PC-3 (cell line): ENCODE results near the gene EIF4E1B. TPM values are rescaled to one million over a fixed set of nuclear protein-coding genes. Genes with fewer than 3 reads are reported as not detected.

ENCODE experiments used
- ATAC-seq: fragments of 200-7000 bp; cut with Tn5 transposase; 2 replicates; pipeline ENCODE4 v1.9.1; 2020; ENCODE audit warnings: mild to moderate bottlenecking, moderate library complexity
- BruUV-seq: library from RNA; stranded (reverse); fragments of 400-500 nt; replicated peaks from 2 replicates; lab custom pipeline; 2021; lab: Mats Ljungman, UMichigan
- CTCF ChIA-PET: fragments of 300-600 bp; sonication (Branson Sonifier 250); formaldehyde crosslinking; loops from one replicate; lab custom pipeline; 2022; ENCODE audit warnings: antibody characterized with exemption; lab: Charles Lee
- POLR2A ChIA-PET: fragments of 300-600 bp; sonication (Branson Sonifier 250); formaldehyde crosslinking; loops from one replicate; lab custom pipeline; 2022; ENCODE audit warnings: antibody characterized with exemption; ENCODE audit not compliant: unreplicated experiment; lab: Charles Lee
- DNase-seq: peaks from one replicate; pipeline ENCODE4 v3.0.0-alpha.2; 2015
- H2AFZ ChIP-seq: fragments of 300-600 bp; sonication (generic); 2 replicates; pipeline ENCODE4 v1.6.0; 2016; ENCODE audit warnings: antibody characterized with exemption, low read length
- H3F3A ChIP-seq: fragments of 300-600 bp; sonication (generic); one replicate; pipeline ENCODE4 v1.6.0; 2017; ENCODE audit warnings: antibody characterized with exemption, low read length, control low read depth, mild to moderate bottlenecking; ENCODE audit not compliant: unreplicated experiment
- H3K27ac ChIP-seq: fragments of 300-600 bp; sonication (generic); 2 replicates; pipeline ENCODE4 v1.5.1; 2016; ENCODE audit warnings: mild to moderate bottlenecking, low read length
- H3K27me3 ChIP-seq: fragments of 300-600 bp; sonication (generic); 2 replicates; pipeline ENCODE4 v1.6.1; 2016; ENCODE audit warnings: low read length, mixed read lengths
- H3K36me3 ChIP-seq: fragments of 300-600 bp; sonication (generic); 2 replicates; pipeline ENCODE4 v1.6.1; 2016; ENCODE audit warnings: low read depth, mixed run types, low read length, mixed read lengths
- H3K4me1 ChIP-seq: fragments of 300-600 bp; sonication (generic); 2 replicates; pipeline ENCODE4 v1.5.1; 2016; ENCODE audit warnings: low read length; ENCODE audit not compliant: insufficient read depth
- H3K4me2 ChIP-seq: fragments of 300-600 bp; sonication (generic); 2 replicates; pipeline ENCODE4 v1.6.0; 2016; ENCODE audit warnings: low read length
- H3K4me3 ChIP-seq: fragments of 300-600 bp; sonication (generic); 2 replicates; pipeline ENCODE4 v1.5.1; 2016; ENCODE audit warnings: mild to moderate bottlenecking, low read length, mixed read lengths
- H3K79me2 ChIP-seq: fragments of 300-600 bp; sonication (generic); 2 replicates; pipeline ENCODE4 v1.6.1; 2017; ENCODE audit warnings: low read length, mixed read lengths
- H3K9ac ChIP-seq: fragments of 300-600 bp; sonication (generic); 2 replicates; pipeline ENCODE4 v1.6.0; 2016; ENCODE audit warnings: mild to moderate bottlenecking, low read length
- H3K9me2 ChIP-seq: fragments of 300-600 bp; sonication (generic); replicated peaks from 2 replicates; pipeline ENCODE4 v1.6.1; 2016; ENCODE audit warnings: mixed run types, low read length, mixed read lengths
- H3K9me3 ChIP-seq: fragments of 300-600 bp; sonication (generic); 2 replicates; pipeline ENCODE4 v1.6.1; 2016; ENCODE audit warnings: low read length, mixed read lengths
- H4K20me1 ChIP-seq: fragments of 300-600 bp; sonication (generic); 2 replicates; pipeline ENCODE4 v1.6.1; 2016; ENCODE audit warnings: low read length, mixed read lengths
- EZH2 ChIP-seq: fragments of 300-600 bp; sonication (generic); IDR thresholded peaks from one replicate; pipeline ENCODE4 v1.6.1; 2017; ENCODE audit warnings: antibody characterized with exemption, mild to moderate bottlenecking, low read length; ENCODE audit not compliant: unreplicated experiment
- EZH2phosphoT487 ChIP-seq: fragments of 300-600 bp; sonication (generic); IDR thresholded peaks from 2 replicates; pipeline ENCODE4 v1.6.1; 2018; ENCODE audit warnings: mild to moderate bottlenecking, antibody characterized with exemption, low read length, borderline replicate concordance
- intact Hi-C: fragments of 100-400 bp; cut with micrococcal nuclease; formaldehyde crosslinking; loops from 2 replicates; pipeline ENCODE4 v1.9.0; 2023
- total RNA-seq: library from RNA; depleted of rRNA; stranded (reverse); fragments of >200 nt; gene quantifications from 2 replicates; pipeline ENCODE4 v1.2.3, GENCODE V29; 2014
- TF ChIP-seq, protein P1 (sequence below): fragments of 300-600 bp; sonication (generic); conservative IDR thresholded peaks from 2 replicates; pipeline ENCODE4 v1.5.1; 2017; ENCODE audit warnings: antibody characterized with exemption, low read depth, mild to moderate bottlenecking, low read length

EIF4E1B gene
- total RNA-seq, 1 experiment from 2014 or later: not detected

DNA sequence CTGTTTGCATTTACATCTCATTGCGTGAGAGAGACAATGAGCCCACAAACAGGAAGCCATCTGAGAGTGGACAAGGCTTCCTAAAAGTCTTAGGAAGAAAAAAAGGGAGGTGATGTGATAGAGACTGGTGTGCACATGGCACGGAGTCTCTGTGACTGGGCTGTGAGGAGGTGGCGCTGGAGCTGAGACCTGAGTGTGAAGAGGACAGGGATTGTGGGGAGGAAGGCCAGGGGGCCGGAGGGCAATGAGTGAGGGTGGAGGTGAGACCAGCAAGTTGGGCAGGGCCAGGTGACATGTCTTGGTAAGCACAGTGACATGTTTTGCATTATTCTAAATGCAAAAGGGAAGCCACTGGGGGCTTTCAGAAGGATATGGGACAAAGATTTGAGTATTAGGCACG, 61.9 kb downstream of the EIF4E1B start:
- Histone ChIP-seq H3K79me2 (no peaks in the 10 kb centered on the region), H3K27ac (no peak overlapping the region), H3K4me1 (no peaks in the 10 kb centered on the region; the same call in 1 of the 2 replicates), H3F3A (no peaks in the 10 kb centered on the region), H2AFZ (no peak overlapping the region), H3K9ac (no peak overlapping the region), H3K9me3 (no peaks in the 10 kb centered on the region), H3K36me3 (no peaks in the 10 kb centered on the region), H3K9me2 (no peaks in the 10 kb centered on the region), H3K4me2 (no peak overlapping the region), H4K20me1 (no peaks in the 10 kb centered on the region), H3K4me3 (no peak overlapping the region), H3K27me3 (peaks cover 31% of the 10 kb centered on the region)
- POLR2A ChIA-PET: no interaction called here
- intact Hi-C loops: no loop called here
- no TSS peak for BruUV-seq
- TF ChIP-seq EZH2phosphoT487: no peak
- TF ChIP-seq EZH2: no peak
- TF ChIP-seq, protein P1, sequence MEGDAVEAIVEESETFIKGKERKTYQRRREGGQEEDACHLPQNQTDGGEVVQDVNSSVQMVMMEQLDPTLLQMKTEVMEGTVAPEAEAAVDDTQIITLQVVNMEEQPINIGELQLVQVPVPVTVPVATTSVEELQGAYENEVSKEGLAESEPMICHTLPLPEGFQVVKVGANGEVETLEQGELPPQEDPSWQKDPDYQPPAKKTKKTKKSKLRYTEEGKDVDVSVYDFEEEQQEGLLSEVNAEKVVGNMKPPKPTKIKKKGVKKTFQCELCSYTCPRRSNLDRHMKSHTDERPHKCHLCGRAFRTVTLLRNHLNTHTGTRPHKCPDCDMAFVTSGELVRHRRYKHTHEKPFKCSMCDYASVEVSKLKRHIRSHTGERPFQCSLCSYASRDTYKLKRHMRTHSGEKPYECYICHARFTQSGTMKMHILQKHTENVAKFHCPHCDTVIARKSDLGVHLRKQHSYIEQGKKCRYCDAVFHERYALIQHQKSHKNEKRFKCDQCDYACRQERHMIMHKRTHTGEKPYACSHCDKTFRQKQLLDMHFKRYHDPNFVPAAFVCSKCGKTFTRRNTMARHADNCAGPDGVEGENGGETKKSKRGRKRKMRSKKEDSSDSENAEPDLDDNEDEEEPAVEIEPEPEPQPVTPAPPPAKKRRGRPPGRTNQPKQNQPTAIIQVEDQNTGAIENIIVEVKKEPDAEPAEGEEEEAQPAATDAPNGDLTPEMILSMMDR: no peak
- CTCF ChIA-PET: no interaction called here
- no peak for DNase-seq
- no peak for ATAC-seq

DNA sequence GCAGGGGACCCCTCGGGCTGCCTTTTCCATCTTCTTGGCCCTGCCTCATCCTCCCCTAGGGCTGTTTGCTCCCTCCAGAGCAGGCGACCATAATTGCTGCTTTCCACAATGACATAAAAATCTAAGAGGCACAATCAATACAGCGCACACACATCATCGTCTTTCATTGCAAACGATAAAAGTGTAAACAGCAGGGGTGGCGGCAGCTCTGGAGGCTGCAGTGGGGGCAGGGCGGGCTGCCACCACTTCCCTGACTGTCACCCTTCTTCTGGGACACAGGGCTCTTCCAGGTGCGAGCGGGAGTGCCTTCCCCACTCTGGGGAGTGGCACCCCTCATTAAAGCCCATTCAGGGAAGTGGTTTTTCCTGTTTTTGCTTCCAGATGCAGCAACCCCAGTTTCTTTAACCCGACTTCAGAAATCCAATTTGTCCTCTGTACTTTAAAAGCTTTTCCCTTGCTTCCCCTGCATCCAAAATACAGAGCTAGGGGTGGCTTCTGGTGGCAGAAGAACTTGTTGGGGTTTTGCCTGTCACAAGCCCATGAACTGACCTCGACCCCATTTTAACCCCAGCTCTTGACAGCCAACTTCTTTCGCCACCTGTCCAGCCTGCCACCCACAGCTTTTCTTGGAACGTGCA, 62.5 kb downstream of the EIF4E1B start:
- no peak overlapping the region for H3K9ac ChIP-seq
- H3K9me2 ChIP-seq: no peaks in the 10 kb centered on the region
- H2AFZ ChIP-seq: no peak overlapping the region
- H3K27ac ChIP-seq: no peak overlapping the region
- peak; percentile 25; the same call in 1 of the 2 replicates for ATAC-seq
- H4K20me1 ChIP-seq: no peaks in the 10 kb centered on the region
- no peak for DNase-seq
- H3K27me3 ChIP-seq: peaks cover 31% of the 10 kb centered on the region
- CTCF ChIA-PET: no interaction called here
- POLR2A ChIA-PET: no interaction called here
- TF ChIP-seq, protein P1: no peak
- TF ChIP-seq EZH2phosphoT487 (no peak), EZH2 (no peak)
- H3K4me1 ChIP-seq: no peaks in the 10 kb centered on the region; the same call in 1 of the 2 replicates
- H3K9me3 ChIP-seq: no peaks in the 10 kb centered on the region
- H3F3A ChIP-seq: no peaks in the 10 kb centered on the region
- no peak overlapping the region for H3K4me3 ChIP-seq
- no TSS peak for BruUV-seq
- no peaks in the 10 kb centered on the region for H3K79me2 ChIP-seq
- no peaks in the 10 kb centered on the region for H3K36me3 ChIP-seq
- intact Hi-C loops: no loop called here
- peak overlapping the region; percentile 25 for H3K4me2 ChIP-seq

DNA sequence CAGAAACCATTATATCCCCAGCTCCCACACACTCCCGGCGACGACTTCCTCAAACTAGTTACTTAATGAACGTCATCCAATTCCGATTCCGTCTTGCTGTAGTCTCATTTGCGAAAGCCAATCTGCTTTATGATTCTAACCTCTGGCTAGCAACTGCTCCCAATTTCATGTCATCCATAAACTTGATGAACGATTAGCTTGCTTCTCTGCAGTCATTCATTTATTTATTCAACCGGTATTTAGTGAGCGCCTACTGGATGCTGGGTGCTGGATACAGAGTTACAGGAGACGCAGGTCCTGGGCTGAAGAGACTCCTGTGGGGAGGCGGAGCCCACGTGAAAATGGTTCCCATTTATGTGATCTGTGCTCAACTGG, 63.0 kb downstream of the EIF4E1B start:
- peaks cover 31% of the 10 kb centered on the region for H3K27me3 ChIP-seq
- no peak overlapping the region for H2AFZ ChIP-seq

More for the DNA sequence above, 63.0 kb downstream of the EIF4E1B start:
- no peaks in the 10 kb centered on the region for H3K79me2 ChIP-seq
- TF ChIP-seq, protein P1: no peak
- TF ChIP-seq EZH2phosphoT487: no peak
- TF ChIP-seq EZH2: no peak
- ChIA-PET CTCF (no interaction called here), POLR2A (no interaction called here)
- no peaks in the 10 kb centered on the region for H3K9me3 ChIP-seq
- intact Hi-C loops: no loop called here
- H4K20me1 ChIP-seq: no peaks in the 10 kb centered on the region
- no peak overlapping the region for H3K4me3 ChIP-seq
- DNase-seq: no peak
- H3F3A ChIP-seq: no peaks in the 10 kb centered on the region
- no peaks in the 10 kb centered on the region for H3K9me2 ChIP-seq
- H3K9ac ChIP-seq: no peak overlapping the region
- no peaks in the 10 kb centered on the region for H3K36me3 ChIP-seq
- H3K27ac ChIP-seq: no peak overlapping the region
- H3K4me2 ChIP-seq: peak overlapping the region; percentile 25
- ATAC-seq: no peak
- no TSS peak for BruUV-seq
- no peaks in the 10 kb centered on the region; the same call in 1 of the 2 replicates for H3K4me1 ChIP-seq
